ENCODE data around the gene OPCML. TPM values are rescaled to one million over a fixed set of nuclear protein-coding genes. Genes with fewer than 3 reads are reported as not detected.

Gene OPCML
- total RNA-seq, 4 donors from 2014 or later = 0.16 TPM; not detected in 3

GRCh38 chr11:132686886-132687285 lies 845.4 kb downstream of the OPCML start:
- no peak overlapping the region for H3K4me3 ChIP-seq (ENCODE audit: low read depth, poor library complexity, severe bottlenecking)
- WGBS, 2 donors = 65 to 71% methylated on average over 4 of the region's 4 CpGs
- no peak for DNase-seq (ENCODE audit: low spot score in 2 of 2)
- TF ChIP-seq CTCF (IDR thresholded peaks at IDR 0.05) = no peak
- no peak for TF ChIP-seq POLR2A (IDR thresholded peaks at IDR 0.05)
- intact Hi-C loops (cut with DNase I; ENCODE audit: low total_unique reads) = no loop called here

- no peak for DNase-seq (ENCODE audit: low spot score in 2 of 2)
- 35 to 39% methylated on average over 3 of the region's 3 CpGs for WGBS, 2 donors
- TF ChIP-seq CTCF (IDR thresholded peaks at IDR 0.05) (no peak), POLR2A (IDR thresholded peaks at IDR 0.05) (no peak)
- intact Hi-C loops (cut with DNase I; ENCODE audit: low total_unique reads) = no loop called here
- H3K4me3 ChIP-seq (ENCODE audit: low read depth, poor library complexity, severe bottlenecking) = no peak overlapping the region
Observed at GRCh38 chr11:132685174-132685611, 847.1 kb downstream of the OPCML start.

GRCh38 chr11:132683602-132684001 lies 848.7 kb downstream of the OPCML start:
- 92 to 94% methylated on average over 2 of the region's 2 CpGs for WGBS, 2 donors
- intact Hi-C loops (cut with DNase I; ENCODE audit: low total_unique reads) = no loop called here
- no peak overlapping the region for H3K4me3 ChIP-seq (ENCODE audit: low read depth, poor library complexity, severe bottlenecking)

GRCh38 chr11:132681971-132682370 lies 850.3 kb downstream of the OPCML start:
- H3K4me3 ChIP-seq (ENCODE audit: low read depth, poor library complexity, severe bottlenecking) = no peak overlapping the region
- TF ChIP-seq POLR2A (IDR thresholded peaks at IDR 0.05) (no peak), CTCF (IDR thresholded peaks at IDR 0.05) (no peak)
- intact Hi-C loops (cut with DNase I; ENCODE audit: low total_unique reads) = no loop called here
- WGBS, 2 donors = 72 to 73% methylated on average over 7 of the region's 7 CpGs
- no peak for DNase-seq (ENCODE audit: low spot score in 2 of 2)

More at GRCh38 chr11:132683602-132684001, 848.7 kb downstream of the OPCML start:
- TF ChIP-seq CTCF (IDR thresholded peaks at IDR 0.05) (no peak), POLR2A (IDR thresholded peaks at IDR 0.05) (no peak)
- DNase-seq (ENCODE audit: low spot score in 2 of 2) = no peak

GRCh38 chr11:132680584-132680983 lies 851.7 kb downstream of the OPCML start:
- 88 to 92% methylated on average over 12 of the region's 12 CpGs for WGBS, 2 donors
- H3K4me3 ChIP-seq (ENCODE audit: low read depth, poor library complexity, severe bottlenecking) = no peak overlapping the region
- intact Hi-C loops (cut with DNase I; ENCODE audit: low total_unique reads) = no loop called here
- no peak for DNase-seq (ENCODE audit: low spot score in 2 of 2)
- TF ChIP-seq CTCF (IDR thresholded peaks at IDR 0.05) (no peak), POLR2A (IDR thresholded peaks at IDR 0.05) (no peak)

- no peak for TF ChIP-seq CTCF (IDR thresholded peaks at IDR 0.05)
- no peak for TF ChIP-seq POLR2A (IDR thresholded peaks at IDR 0.05)
- no peak overlapping the region for H3K4me3 ChIP-seq (ENCODE audit: low read depth, poor library complexity, severe bottlenecking)
- DNase-seq (ENCODE audit: low spot score in 2 of 2) = no peak
- 34 to 36% methylated on average over 4 of the region's 4 CpGs for WGBS, 2 donors
- intact Hi-C loops (cut with DNase I; ENCODE audit: low total_unique reads) = no loop called here
Observed at GRCh38 chr11:132674151-132674550, 858.1 kb downstream of the OPCML start.

Data from lower leg skin (tissue), 4 donors.